GM06990 (cell line): ENCODE results near the gene OTUD5.
A peak's percentile ranks its signal among the peaks of the same experiment; 100 is the strongest.

Source experiments
- DNase-seq: peaks from one replicate; pipeline ENCODE4 v3.0.0-alpha.2; 2011; ENCODE audit not compliant: insufficient read length; ENCODE audit errors: extremely low read depth
- H3K27me3 ChIP-seq: replicated peaks from 2 replicates; pipeline ENCODE4 v1.6.0; 2011; ENCODE audit warnings: low read length; ENCODE audit not compliant: control insufficient read depth, insufficient read depth
- H3K36me3 ChIP-seq: 2 replicates; pipeline ENCODE4 v1.5.1; 2011; ENCODE audit warnings: low read length; ENCODE audit not compliant: control insufficient read depth, insufficient read depth
- H3K4me3 ChIP-seq: replicated peaks from 2 replicates; pipeline ENCODE4 v1.5.1; 2011; ENCODE audit warnings: low read depth, mild to moderate bottlenecking, control low read depth, low read length
- TF ChIP-seq, protein P1 (sequence below): IDR thresholded peaks from 2 replicates; pipeline ENCODE4 v1.5.1; 2011; ENCODE audit warnings: low read length, control low read depth, mild to moderate bottlenecking, inconsistent platforms; ENCODE audit not compliant: insufficient read depth, poor library complexity, severe bottlenecking

The OTUD5 gene

DNA sequence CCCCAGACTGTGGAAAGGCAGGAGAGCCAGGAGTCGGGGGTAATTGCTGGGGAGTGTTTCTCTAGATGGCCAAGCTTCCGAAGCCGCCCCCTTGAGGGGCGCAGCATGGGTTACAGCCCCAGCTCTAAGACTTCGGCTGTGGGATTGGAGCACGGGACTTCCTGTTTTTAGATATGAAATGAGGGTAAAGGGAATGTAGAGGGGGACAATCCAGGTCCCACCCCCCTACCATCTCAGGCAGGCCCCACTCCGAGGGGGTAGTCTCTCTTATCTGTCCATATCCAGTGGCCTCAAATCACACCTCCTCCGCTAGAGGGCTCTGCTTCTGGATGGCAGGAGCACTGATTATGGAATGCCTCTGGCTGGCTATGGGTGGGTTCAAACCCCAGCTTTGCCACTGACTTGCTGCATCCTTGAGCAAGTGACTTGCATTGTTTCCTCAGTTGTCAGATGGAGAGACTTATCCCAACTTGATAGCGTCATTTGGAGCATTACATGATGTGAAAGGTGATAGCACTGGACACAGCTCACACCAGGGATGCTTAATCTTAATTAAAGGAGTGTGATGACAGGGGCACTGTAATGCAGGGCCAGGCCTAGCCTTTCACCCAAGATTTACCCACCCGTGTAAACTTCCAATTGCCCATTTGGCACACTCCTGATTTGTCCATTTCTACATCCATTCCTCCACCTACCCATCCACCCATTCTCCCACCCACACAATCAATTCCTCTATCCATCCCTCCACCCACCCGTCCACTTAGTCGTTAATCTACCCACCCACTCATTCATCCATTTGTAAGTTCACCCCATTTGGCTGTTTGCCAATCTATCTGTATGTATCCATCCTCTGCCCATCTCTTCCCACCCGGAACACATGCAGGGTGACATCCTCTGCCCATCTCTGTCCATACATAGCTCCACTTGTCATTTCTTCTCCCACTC is 15.1 kb upstream of the OTUD5 start:
- no peak for DNase-seq
- Histone ChIP-seq H3K36me3 (peaks cover 4% of the 10 kb centered on the region), H3K27me3 (no peaks in the 10 kb centered on the region), H3K4me3 (no peak overlapping the region)
- TF ChIP-seq, protein P1, sequence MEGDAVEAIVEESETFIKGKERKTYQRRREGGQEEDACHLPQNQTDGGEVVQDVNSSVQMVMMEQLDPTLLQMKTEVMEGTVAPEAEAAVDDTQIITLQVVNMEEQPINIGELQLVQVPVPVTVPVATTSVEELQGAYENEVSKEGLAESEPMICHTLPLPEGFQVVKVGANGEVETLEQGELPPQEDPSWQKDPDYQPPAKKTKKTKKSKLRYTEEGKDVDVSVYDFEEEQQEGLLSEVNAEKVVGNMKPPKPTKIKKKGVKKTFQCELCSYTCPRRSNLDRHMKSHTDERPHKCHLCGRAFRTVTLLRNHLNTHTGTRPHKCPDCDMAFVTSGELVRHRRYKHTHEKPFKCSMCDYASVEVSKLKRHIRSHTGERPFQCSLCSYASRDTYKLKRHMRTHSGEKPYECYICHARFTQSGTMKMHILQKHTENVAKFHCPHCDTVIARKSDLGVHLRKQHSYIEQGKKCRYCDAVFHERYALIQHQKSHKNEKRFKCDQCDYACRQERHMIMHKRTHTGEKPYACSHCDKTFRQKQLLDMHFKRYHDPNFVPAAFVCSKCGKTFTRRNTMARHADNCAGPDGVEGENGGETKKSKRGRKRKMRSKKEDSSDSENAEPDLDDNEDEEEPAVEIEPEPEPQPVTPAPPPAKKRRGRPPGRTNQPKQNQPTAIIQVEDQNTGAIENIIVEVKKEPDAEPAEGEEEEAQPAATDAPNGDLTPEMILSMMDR = peak; percentile 56

DNA sequence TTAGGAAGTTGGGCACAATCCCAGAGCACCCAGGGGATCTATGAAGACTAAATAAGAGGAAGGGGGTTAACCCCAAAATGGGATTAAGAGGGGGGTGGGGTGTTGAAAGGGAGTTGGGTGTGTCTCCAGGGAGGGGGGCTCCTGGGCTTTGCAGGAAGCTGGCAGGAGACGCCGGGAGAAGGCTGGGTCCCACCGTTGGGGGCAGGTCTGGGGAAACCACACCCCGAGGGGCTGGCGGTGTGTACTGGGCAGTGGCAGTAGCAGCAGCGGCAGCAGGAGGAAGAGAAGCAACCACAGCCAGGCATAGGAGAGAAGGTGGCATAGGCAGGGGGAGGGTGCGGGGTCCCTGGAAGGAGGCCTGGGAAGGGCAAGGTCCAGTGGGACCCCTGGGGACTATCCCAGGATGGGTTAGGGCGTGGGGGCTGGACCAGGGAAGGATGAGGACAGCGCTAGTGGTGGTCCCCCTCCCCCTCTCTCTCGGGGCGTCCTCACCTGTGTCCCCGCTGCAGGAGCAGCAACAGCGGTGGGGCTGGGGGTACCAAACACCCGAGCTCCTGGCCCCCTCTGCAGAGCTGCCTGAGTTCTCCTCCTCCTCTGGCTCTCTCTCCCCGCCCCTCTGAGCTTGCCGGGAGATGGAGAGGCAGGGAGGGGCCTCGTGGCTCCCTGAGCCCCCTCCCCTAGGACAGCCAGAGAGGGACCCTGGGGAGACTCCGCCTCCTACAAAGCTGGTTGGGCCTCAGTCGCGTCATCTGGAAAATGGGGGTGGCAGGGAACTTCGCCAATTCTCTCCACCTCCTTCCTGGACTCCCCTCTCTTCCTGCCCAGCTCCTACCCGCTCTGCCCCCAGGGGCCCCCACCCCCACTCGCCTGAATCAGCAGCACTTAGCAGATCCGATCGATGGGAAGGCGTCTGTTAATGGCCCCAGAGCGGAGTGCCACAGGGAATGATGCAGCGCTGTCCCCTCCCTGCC is 14.1 kb upstream of the OTUD5 start, which contains the start of gene KCND1:
KCND1 (minus strand) TSS at position 596 of the 971 bp plus-strand sequence. CDS start 1,573 bp downstream, outside the sequence.
- no peaks in the 10 kb centered on the region for H3K27me3 ChIP-seq
- peaks cover 4% of the 10 kb centered on the region for H3K36me3 ChIP-seq
- TF ChIP-seq, protein P1 = no peak
- DNase-seq = no peak
- no peak within 1 kb of the TSS for H3K4me3 ChIP-seq

DNA sequence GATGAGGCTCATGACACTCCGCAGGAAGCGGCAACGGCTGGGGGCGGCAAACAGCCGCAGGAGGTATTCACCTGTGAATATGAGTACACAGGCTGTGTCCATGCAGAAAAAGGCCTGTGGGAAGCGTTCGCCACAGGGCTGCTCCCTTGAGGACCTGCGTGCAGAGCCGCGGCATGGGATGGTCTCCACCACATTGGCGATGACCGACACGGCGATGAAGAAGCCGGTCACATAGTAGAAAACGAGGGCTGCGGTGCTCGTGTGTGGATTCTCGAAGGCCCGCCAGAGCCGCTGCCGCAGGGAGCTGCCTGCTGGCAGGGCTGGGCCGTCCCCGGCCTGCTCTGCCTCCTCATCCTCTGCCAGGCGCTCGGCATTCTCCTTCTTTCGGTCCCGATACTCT is 12.1 kb upstream of the OTUD5 start:
- Histone ChIP-seq H3K4me3 (no peak overlapping the region), H3K27me3 (no peaks in the 10 kb centered on the region), H3K36me3 (no peaks in the 10 kb centered on the region)
- TF ChIP-seq, protein P1 = no peak
- no peak for DNase-seq

DNA sequence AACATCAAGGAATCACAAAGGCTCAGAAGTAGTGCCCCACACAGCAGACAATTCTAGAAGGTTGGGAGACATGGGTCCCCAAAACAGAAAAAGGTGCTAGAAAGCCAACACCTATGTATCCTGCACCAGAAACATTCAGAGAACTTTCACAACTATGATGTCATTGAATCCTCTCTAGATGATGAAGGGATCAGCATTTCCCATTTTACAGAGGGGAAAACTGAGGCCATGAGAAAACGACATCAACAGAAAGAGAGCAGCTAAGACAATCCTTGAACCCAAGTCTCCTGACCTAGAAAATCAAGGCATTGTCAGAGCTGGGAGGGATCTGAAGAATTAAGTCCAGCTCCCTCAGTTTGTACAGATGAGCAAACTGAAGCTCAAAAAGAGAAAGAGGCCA is 11.0 kb upstream of the OTUD5 start:
- TF ChIP-seq, protein P1 = no peak
- DNase-seq = no peak

DNA sequence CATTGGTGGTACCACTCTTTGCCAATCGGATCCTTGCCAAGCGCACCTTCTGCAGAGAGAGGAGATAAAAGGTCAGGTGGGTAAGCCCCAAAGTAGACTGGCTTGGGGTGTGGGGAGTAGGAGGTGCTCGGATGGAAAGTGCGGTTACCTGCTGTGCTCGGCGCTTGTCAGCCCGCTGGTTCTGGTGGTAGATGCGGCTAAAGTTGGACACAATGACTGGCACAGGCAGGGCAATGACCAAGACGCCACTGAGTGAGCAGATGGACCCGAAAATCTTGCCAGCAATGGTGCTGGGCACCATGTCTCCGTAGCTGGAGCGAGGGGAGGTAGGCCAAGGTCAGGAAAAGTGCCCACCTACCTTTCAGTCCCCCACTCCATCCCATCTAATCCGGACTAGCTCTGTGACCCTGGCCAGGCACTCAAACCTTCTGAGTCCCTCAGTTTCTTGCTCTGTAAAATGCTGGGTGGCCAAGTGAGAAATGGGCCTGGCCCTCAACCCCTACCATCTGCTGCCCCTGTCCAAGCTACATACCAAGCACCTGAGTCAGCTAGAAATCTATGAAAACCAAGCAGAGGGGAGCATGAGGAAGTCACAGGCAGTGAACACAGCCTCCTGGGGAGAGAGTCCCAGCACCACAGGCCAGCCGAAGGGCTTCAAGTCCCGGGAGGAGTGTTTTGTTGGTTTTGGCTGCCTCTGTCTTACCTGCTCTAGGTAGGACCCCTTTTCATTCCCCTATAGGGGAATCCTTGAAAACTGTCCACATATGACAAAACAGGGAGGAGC is 9.6 kb upstream of the OTUD5 start:
- no peak overlapping the region for H3K4me3 ChIP-seq
- H3K27me3 ChIP-seq = no peaks in the 10 kb centered on the region
- no peaks in the 10 kb centered on the region for H3K36me3 ChIP-seq
- TF ChIP-seq, protein P1 = no peak
- DNase-seq = no peak

More for the DNA sequence above, 11.0 kb upstream of the OTUD5 start:
- no peaks in the 10 kb centered on the region for H3K36me3 ChIP-seq
- no peak overlapping the region for H3K4me3 ChIP-seq
- H3K27me3 ChIP-seq = no peaks in the 10 kb centered on the region
